ENCODE data around the gene RAI1. TPM values are rescaled to one million over a fixed set of nuclear protein-coding genes. Genes with fewer than 3 reads are reported as not detected.

Gene RAI1
- total RNA-seq, 1 experiment from 2014 or later, result 86.3 TPM

GRCh38 chr17:17836818-17837379, 155.6 kb downstream of the RAI1 start, which contains the start of gene SREBF1:
SREBF1 (minus strand) TSS chr17:17836986; CDS start chr17:17836817, 169 bp downstream.
- CTCF ChIA-PET, result no interaction called here
- Histone ChIP-seq H3K79me2 (ENCODE audit: low read depth) (peaks cover 61% of the 10 kb centered on the region), H3K9me2 (ENCODE audit: insufficient read depth) (no peaks in the 10 kb centered on the region), H3K27ac (peak within 1 kb of the TSS; percentile 99), H2AFZ (no peak within 1 kb of the TSS), H3K27me3 (ENCODE audit: insufficient read depth, low read depth) (no peaks in the 10 kb centered on the region), H3K36me3 (ENCODE audit: low read depth) (peaks cover 19% of the 10 kb centered on the region; the same call in 1 of the 2 replicates), H3F3A (ENCODE audit: insufficient read depth, low read depth) (peaks cover 57% of the 10 kb centered on the region), H4K20me1 (ENCODE audit: insufficient read depth) (peaks cover 37% of the 10 kb centered on the region), H3K4me2 (peak within 1 kb of the TSS; percentile 94), H3K9me3 (ENCODE audit: insufficient read depth, low read depth) (no peaks in the 10 kb centered on the region), H3K4me3 (peak within 1 kb of the TSS; percentile 61), H3K4me1 (replicated peaks; ENCODE audit: insufficient read depth) (peaks cover 70% of the 10 kb centered on the region)
- peak; percentile 46 to 72 for DNase-seq
- POLR2A ChIA-PET (ENCODE audit: unreplicated experiment), result interaction anchor here (0.5 to 1.7 kb wide), 5 partner anchors 11 to 194 kb away, joined by 3 to 37 read pairs (median 4); partner anchors contain the start of genes DRC3 and TOM1L2
- TF ChIP-seq EZH2 (IDR thresholded peaks at IDR 0.05; ENCODE audit: low read depth), result no peak
- no peak for TF ChIP-seq CTCF (conservative IDR thresholded peaks at IDR 0.05)
- intact Hi-C loops (cut with micrococcal nuclease; ENCODE audit: unreplicated experiment), result no loop called here
- no TSS peak for BruUV-seq (replicated peaks)

GRCh38 chr17:17837380-17837821, 156.1 kb downstream of the RAI1 start:
- peak; percentile 62 to 67 for DNase-seq
- peaks cover 75% of the 10 kb centered on the region for H3K4me1 ChIP-seq (replicated peaks; ENCODE audit: insufficient read depth)
- 0 out of 2 replicates have a peak, but pooled peaks cover 14% of the 10 kb centered on the region for H3K36me3 ChIP-seq (ENCODE audit: low read depth)
- TSS peak; percentile 46 for BruUV-seq (replicated peaks)
- H3F3A ChIP-seq (ENCODE audit: insufficient read depth, low read depth), result peaks cover 57% of the 10 kb centered on the region
- peaks cover 32% of the 10 kb centered on the region for H4K20me1 ChIP-seq (ENCODE audit: insufficient read depth)
- ChIA-PET CTCF (interaction anchor here (0.6 to 1.5 kb wide), 2 partner anchors 23 to 639 kb away, joined by 5 to 6 read pairs; no protein-coding TSS in a partner anchor), POLR2A (ENCODE audit: unreplicated experiment) (interaction anchor here (0.5 to 1.7 kb wide), 10 partner anchors 11 to 424 kb away, joined by 3 to 37 read pairs (median 4); partner anchors contain the start of genes DRC3 and TOM1L2)
- H3K4me2 ChIP-seq, result peak overlapping the region; percentile 94
- H3K4me3 ChIP-seq, result peak overlapping the region; percentile 61
- no peaks in the 10 kb centered on the region for H3K9me2 ChIP-seq (ENCODE audit: insufficient read depth)
- H3K9me3 ChIP-seq (ENCODE audit: insufficient read depth, low read depth), result no peaks in the 10 kb centered on the region
- H3K79me2 ChIP-seq (ENCODE audit: low read depth), result peaks cover 56% of the 10 kb centered on the region
- peak overlapping the region; percentile 99 for H3K27ac ChIP-seq
- intact Hi-C loops (cut with micrococcal nuclease; ENCODE audit: unreplicated experiment), result no loop called here
- no peak for TF ChIP-seq CTCF (conservative IDR thresholded peaks at IDR 0.05)
- no peak for TF ChIP-seq EZH2 (IDR thresholded peaks at IDR 0.05; ENCODE audit: low read depth)
- no peak overlapping the region for H2AFZ ChIP-seq
- H3K27me3 ChIP-seq (ENCODE audit: insufficient read depth, low read depth), result no peaks in the 10 kb centered on the region

- H3K27ac ChIP-seq, result peak overlapping the region; percentile 99
- no peaks in the 10 kb centered on the region for H3K9me2 ChIP-seq (ENCODE audit: insufficient read depth)
- no TSS peak for BruUV-seq (replicated peaks)
- ChIA-PET POLR2A (ENCODE audit: unreplicated experiment) (interaction anchor here (0.5 to 2.0 kb wide), 20 partner anchors 12 to 817 kb away, joined by 3 to 15 read pairs (median 4); partner anchors contain the start of genes DRC3 and TOM1L2), CTCF (interaction anchor here (0.6 to 1.5 kb wide), 2 partner anchors 22 to 640 kb away, joined by 5 to 6 read pairs; no protein-coding TSS in a partner anchor)
- peaks cover 60% of the 10 kb centered on the region for H3F3A ChIP-seq (ENCODE audit: insufficient read depth, low read depth)
- DNase-seq, result peak; percentile 69 to 75
- H4K20me1 ChIP-seq (ENCODE audit: insufficient read depth), result peaks cover 24% of the 10 kb centered on the region
- peak overlapping the region; percentile 94 for H3K4me2 ChIP-seq
- peaks cover 48% of the 10 kb centered on the region for H3K79me2 ChIP-seq (ENCODE audit: low read depth)
- H3K36me3 ChIP-seq (ENCODE audit: low read depth), result 0 out of 2 replicates have a peak, but pooled peaks cover 13% of the 10 kb centered on the region
- intact Hi-C loops (cut with micrococcal nuclease; ENCODE audit: unreplicated experiment), result no loop called here
- H3K27me3 ChIP-seq (ENCODE audit: insufficient read depth, low read depth), result no peaks in the 10 kb centered on the region
- peaks cover 79% of the 10 kb centered on the region for H3K4me1 ChIP-seq (replicated peaks; ENCODE audit: insufficient read depth)
- peak overlapping the region; percentile 61; the same call in 1 of the 2 replicates for H3K4me3 ChIP-seq
- H2AFZ ChIP-seq, result no peak overlapping the region
- H3K9me3 ChIP-seq (ENCODE audit: insufficient read depth, low read depth), result no peaks in the 10 kb centered on the region
- TF ChIP-seq EZH2 (IDR thresholded peaks at IDR 0.05; ENCODE audit: low read depth) (no peak), CTCF (conservative IDR thresholded peaks at IDR 0.05) (no peak)
Observed at GRCh38 chr17:17837966-17838962, 157.0 kb downstream of the RAI1 start.

Measured in PC-9 (cell line).